Measurements from ENCODE around the gene GMCL1. TPM values are rescaled to one million over a fixed set of nuclear protein-coding genes. Genes with fewer than 3 reads are reported as not detected.

The GMCL1 gene
- total RNA-seq, 1 experiment from 2014 or later: 17.4 TPM

- Histone ChIP-seq H2AFZ (peak within 1 kb of the TSS; percentile 70), H3K9me2 (ENCODE audit: insufficient read depth) (no peaks in the 10 kb centered on the region), H3K27me3 (ENCODE audit: insufficient read depth, low read depth) (no peaks in the 10 kb centered on the region), H3K4me1 (replicated peaks; ENCODE audit: insufficient read depth) (peaks cover 45% of the 10 kb centered on the region), H3K4me2 (peak within 1 kb of the TSS; percentile 91), H4K20me1 (ENCODE audit: insufficient read depth) (no peaks in the 10 kb centered on the region), H3K9me3 (ENCODE audit: insufficient read depth, low read depth) (no peaks in the 10 kb centered on the region), H3K79me2 (ENCODE audit: low read depth) (peaks cover 62% of the 10 kb centered on the region), H3K36me3 (ENCODE audit: low read depth) (peaks cover 31% of the 10 kb centered on the region), H3K27ac (peak within 1 kb of the TSS; percentile 80), H3K4me3 (peak within 1 kb of the TSS; percentile 75), H3F3A (ENCODE audit: insufficient read depth, low read depth) (peaks cover 49% of the 10 kb centered on the region)
- POLR2A ChIA-PET (ENCODE audit: unreplicated experiment): interaction anchor here (0.5 to 1.7 kb wide), 19 partner anchors 15 to 610 kb away, joined by 3 to 17 read pairs (median 5); partner anchors contain the start of genes C2orf42, FAM136A and SNRPG
- CTCF ChIA-PET: interaction anchor here (0.5 to 2.2 kb wide), 11 partner anchors 147 to 705 kb away, joined by 3 to 18 read pairs (median 3); no protein-coding TSS in a partner anchor
- intact Hi-C loops (cut with micrococcal nuclease; ENCODE audit: unreplicated experiment): loop anchor here (1.0 to 5.0 kb wide), 7 partner anchors 32 to 732 kb away; no protein-coding TSS in a partner anchor
- TF ChIP-seq EZH2 (IDR thresholded peaks at IDR 0.05; ENCODE audit: low read depth): no peak
- DNase-seq: no peak
- BruUV-seq (replicated peaks): TSS peak; percentile 30
These were observed 85.8 kb downstream of the GMCL1 start, which contains the start of gene MXD1 for GRCh38 chr2:69914950-69915945. Gene MXD1 (plus strand): TSS chr2:69915109. CDS start chr2:69915331, 222 bp downstream.

DNA sequence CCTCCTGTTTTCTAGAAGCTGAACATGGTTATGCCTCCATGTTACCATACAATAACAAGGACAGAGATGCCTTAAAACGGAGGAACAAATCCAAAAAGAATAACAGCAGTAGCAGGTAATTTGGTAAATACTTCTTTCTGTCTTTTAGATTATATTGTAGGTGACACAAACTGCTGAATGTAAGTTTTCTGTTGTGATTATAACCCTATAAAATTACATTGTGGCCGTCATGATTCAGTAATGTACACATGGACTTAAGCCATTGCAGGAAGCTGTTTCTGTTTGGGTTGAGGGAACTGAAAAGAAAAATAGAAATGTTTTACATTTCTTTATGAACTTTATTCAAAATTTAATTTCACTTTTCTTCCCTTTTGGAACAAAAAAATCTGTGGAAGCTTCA lies 86.6 kb downstream of the GMCL1 start:
- no peaks in the 10 kb centered on the region for H3K9me2 ChIP-seq (ENCODE audit: insufficient read depth)
- peak overlapping the region; percentile 87 for H3K4me2 ChIP-seq
- H3K79me2 ChIP-seq (ENCODE audit: low read depth): peaks cover 65% of the 10 kb centered on the region
- H4K20me1 ChIP-seq (ENCODE audit: insufficient read depth): no peaks in the 10 kb centered on the region
- H3K27me3 ChIP-seq (ENCODE audit: insufficient read depth, low read depth): no peaks in the 10 kb centered on the region
- H3K36me3 ChIP-seq (ENCODE audit: low read depth): peaks cover 33% of the 10 kb centered on the region
- no peak overlapping the region for H2AFZ ChIP-seq
- TF ChIP-seq EZH2 (IDR thresholded peaks at IDR 0.05; ENCODE audit: low read depth): no peak
- TF ChIP-seq CTCF (conservative IDR thresholded peaks at IDR 0.05): no peak
- no peak for DNase-seq
- ChIA-PET CTCF (interaction anchor here (0.5 to 1.0 kb wide), 2 partner anchors 150 to 155 kb away, joined by 3 to 7 read pairs; no protein-coding TSS in a partner anchor), POLR2A (ENCODE audit: unreplicated experiment) (interaction anchor here (0.5 to 0.6 kb wide), 2 partner anchors 95 to 124 kb away, joined by 4 to 12 read pairs; no protein-coding TSS in a partner anchor)
- BruUV-seq (replicated peaks): no TSS peak
- H3K9me3 ChIP-seq (ENCODE audit: insufficient read depth, low read depth): no peaks in the 10 kb centered on the region
- peaks cover 40% of the 10 kb centered on the region for H3F3A ChIP-seq (ENCODE audit: insufficient read depth, low read depth)
- H3K4me3 ChIP-seq: peak overlapping the region; percentile 72
- H3K4me1 ChIP-seq (replicated peaks; ENCODE audit: insufficient read depth): peaks cover 45% of the 10 kb centered on the region
- intact Hi-C loops (cut with micrococcal nuclease; ENCODE audit: unreplicated experiment): no loop called here
- peak overlapping the region; percentile 80 for H3K27ac ChIP-seq

- Histone ChIP-seq H3F3A (ENCODE audit: insufficient read depth, low read depth) (peaks cover 25% of the 10 kb centered on the region; the same call in 1 of the 2 replicates), H3K9me3 (ENCODE audit: insufficient read depth, low read depth) (no peaks in the 10 kb centered on the region), H4K20me1 (ENCODE audit: insufficient read depth) (no peaks in the 10 kb centered on the region), H3K79me2 (ENCODE audit: low read depth) (peaks cover 61% of the 10 kb centered on the region), H3K4me1 (replicated peaks; ENCODE audit: insufficient read depth) (peaks cover 37% of the 10 kb centered on the region), H3K4me2 (peak overlapping the region; percentile 87), H3K27ac (peak overlapping the region; percentile 80), H3K9me2 (ENCODE audit: insufficient read depth) (no peaks in the 10 kb centered on the region), H2AFZ (no peak overlapping the region), H3K36me3 (ENCODE audit: low read depth) (peaks cover 42% of the 10 kb centered on the region), H3K27me3 (ENCODE audit: insufficient read depth, low read depth) (no peaks in the 10 kb centered on the region), H3K4me3 (peak overlapping the region; percentile 72)
- BruUV-seq (replicated peaks): no TSS peak
- TF ChIP-seq EZH2 (IDR thresholded peaks at IDR 0.05; ENCODE audit: low read depth) (no peak), CTCF (conservative IDR thresholded peaks at IDR 0.05) (no peak)
- intact Hi-C loops (cut with micrococcal nuclease; ENCODE audit: unreplicated experiment): no loop called here
- ChIA-PET POLR2A (ENCODE audit: unreplicated experiment) (no interaction called here), CTCF (no interaction called here)
- DNase-seq: peak in 1 of 2 experiments; percentile 80
These were observed 88.4 kb downstream of the GMCL1 start for GRCh38 chr2:69917852-69918251.

All from PC-9 (cell line).